DMS153 (cell line): ENCODE data around the gene SGCE.

Experiments
- DNase-seq: peaks from one replicate; lab custom pipeline; 2025; lab: John Stamatoyannopoulos, UW

The SGCE gene

DNA sequence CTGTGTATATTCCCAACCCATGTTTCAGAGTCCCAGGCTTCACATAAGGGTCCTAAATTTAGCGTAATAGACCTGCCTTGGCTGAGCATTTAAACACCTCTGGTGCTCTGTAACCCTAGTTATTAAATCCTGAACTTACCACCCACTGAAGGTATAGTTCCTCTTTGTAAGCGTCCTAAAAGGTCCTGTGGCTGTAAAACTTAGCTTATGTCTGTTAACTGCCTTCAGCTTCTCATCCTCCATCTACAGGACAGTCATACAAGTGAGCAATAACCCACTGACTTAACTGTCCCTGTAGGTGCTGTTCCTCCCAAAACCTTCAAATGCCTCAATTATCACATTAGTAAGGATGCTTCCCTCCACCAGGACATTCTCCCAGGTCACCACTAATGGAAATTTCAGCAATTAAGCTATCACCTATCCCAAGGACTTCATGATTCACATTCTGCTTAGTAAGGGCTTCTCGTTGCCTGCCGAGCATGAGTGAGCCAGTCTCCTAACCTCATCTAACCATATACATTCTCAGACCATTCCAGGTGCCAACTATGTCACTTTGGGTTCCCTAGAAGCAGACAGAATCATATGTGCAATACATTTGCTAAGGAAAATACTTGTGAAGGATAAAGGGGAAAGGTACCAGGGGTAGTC, 90.6 kb downstream of the SGCE start:
- DNase-seq, result no peak

DNA sequence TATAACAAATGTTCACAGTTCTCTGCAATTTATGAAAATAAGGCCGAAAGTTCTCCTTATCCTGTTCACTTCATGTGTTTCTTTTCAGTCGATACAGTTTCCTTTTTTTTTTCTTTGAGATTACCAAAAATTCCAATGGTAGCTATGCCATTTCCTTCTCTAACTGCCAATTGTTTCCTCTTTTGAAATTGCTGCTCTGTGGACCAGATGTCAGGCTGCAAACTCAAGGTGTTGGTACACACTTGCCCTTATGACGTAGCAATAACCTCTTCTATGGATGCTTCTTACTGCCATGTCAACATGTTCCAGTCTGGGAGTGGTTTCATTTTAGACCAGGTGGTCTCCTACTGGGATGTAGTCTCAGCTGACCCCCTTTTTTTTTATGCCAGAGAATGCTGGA, 93.4 kb downstream of the SGCE start:
- no peak for DNase-seq

DNA sequence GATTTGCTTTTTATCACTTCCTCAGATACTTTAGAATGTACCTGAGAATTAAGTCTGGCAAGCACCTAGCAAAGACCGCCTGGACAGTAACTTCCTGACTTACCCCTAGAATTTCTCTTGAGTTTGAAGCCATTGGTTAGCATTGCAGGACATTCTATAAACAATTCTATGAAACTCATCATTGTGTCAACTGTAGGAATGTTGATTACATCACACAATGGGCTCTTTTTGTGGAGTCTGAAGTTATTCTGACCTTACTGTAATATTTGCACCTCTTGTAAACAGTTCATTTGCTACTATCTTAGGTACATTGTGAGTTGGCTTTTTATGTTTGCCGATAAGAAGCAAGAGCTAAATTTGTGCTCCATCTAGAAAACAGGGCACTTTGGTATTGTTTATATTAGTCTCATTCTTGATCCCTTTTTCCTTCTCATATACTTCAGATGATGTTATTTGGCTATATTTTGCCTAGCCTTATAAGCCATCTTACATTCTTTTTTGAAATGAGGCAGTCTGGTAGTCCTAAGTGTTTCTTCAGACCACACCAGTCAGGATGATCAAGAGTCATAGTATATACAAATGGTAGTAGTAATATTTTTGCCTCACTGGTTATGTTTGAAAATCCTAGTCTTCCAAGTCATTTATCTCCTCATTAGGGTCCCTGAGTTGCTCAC, 94.0 kb downstream of the SGCE start:
- DNase-seq, result no peak

DNA sequence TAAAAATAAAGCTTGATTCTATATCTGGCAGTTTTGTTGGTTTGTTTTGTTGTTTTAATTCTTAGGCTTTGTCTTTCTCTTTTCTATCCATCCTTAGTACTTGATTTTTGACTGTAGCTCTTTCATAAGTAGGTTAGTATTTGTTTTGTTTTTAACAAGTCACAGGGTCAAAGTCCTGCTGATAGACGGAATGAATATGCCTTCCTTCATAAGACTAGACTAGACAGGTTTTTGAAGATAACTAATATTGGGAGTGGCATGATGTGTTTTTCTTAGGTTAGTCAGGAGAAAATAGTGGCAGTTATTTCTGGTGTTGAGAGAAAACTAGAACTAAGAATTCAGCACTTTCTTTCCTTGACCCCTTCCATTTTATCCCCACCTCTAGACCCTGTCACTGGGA, 96.0 kb downstream of the SGCE start:
- no peak for DNase-seq

DNA sequence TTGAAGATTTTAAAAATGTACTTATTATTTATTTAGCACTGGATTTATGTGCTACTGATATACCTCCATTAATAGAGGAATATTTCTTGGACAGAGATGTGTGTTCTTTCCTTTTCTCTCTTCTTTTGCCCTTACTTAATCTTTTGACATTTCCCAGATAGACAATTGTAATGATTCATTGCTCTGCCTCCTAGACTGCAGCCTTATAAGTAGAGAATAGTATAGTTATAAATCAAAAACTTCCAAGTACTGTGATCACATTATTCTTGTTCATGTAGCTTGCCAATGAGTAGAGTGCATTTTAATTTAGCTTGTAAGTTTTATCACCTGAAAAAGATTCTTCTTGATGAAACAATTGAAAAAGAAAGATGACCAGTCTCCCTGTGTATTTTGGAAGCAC, 98.7 kb downstream of the SGCE start:
- no peak for DNase-seq

DNA sequence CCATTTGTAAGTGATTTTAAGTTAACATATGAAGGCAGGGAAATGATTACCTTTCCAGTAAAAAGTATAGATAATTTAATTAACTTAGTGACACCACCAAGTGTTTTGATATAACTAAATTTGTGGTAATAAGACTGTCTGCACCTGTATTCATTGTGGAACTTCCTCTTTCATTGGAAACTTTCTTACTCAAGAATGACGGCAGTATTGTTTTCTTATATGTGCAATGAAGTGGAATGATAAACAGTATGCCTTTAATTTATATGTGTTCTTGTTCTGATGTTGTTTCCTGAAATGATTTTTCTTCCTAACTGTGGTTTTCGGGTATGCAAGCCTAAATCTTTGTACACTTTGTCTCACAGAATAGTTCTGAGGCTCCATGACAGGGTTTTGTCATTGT, 99.9 kb downstream of the SGCE start:
- no peak for DNase-seq

DNA sequence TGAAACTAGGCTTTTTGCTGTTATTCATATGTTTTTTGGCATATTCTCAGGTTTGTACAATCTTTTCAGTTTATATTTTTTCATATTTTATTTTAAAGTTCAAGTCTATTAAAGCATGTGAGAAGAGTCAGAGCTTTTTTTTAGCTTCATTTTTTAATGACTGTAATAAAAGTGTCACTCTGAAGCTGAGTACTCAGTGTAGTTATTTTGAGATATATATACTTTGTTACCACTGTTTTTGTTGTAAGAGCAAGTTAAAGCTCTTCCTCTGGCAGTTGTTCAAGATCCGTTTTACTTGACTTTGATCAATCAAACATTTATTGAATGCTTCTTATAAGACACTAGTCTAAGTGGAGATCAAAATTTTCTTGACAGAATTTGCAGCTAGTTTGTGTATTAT, 108.8 kb downstream of the SGCE start:
- no peak for DNase-seq

DNA sequence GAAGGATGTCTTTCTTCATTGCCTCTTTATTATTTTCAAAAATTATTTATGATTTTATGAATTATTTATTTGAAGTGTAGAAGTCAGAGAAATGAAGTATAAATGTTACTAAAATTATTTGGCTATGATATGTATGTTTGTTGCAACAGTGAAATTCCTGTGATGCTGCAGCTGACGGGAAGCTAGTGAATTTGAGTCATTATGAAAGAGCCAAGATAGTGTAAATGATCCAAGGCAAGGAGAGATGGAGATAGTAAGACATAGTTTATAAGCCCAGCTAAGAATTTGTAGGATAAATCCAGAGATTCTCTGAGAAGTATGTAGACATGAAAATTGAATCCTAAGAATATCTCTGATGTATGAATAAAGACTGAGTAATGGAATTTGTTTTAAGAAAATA, 115.5 kb downstream of the SGCE start:
- DNase-seq, result no peak
